HepG2 (cell line): ENCODE data around the gene LSM8. TPM values are rescaled to one million over a fixed set of nuclear protein-coding genes. Genes with fewer than 3 reads are reported as not detected.

Source experiments
- ATAC-seq: fragments of 200-7000 bp; cut with Tn5 transposase; 3 replicates; pipeline ENCODE4 v1.9.1; 2020; ENCODE audit warnings: mild to moderate bottlenecking, moderate library complexity
- BruUV-seq: library from RNA; stranded (reverse); fragments of 400-500 nt; replicated peaks from 2 replicates; lab custom pipeline; 2021; lab: Mats Ljungman, UMichigan
- CTCF ChIA-PET: fragments of 300-600 bp; formaldehyde crosslinking; extraction: SDS; loops from one replicate; lab custom pipeline; 2021; ENCODE audit warnings: low total read pairs, inconsistent platforms, low intra/inter-chr PET ratio; lab: Yijun Ruan, JAX
- POLR2A ChIA-PET: fragments of 350-600 bp; sonication (Branson Sonifier 250); formaldehyde crosslinking; loops from one replicate; lab custom pipeline; 2020; ENCODE audit warnings: antibody characterized with exemption, inconsistent platforms; lab: Yijun Ruan, JAX
- DNase-seq: peaks from one replicate; pipeline ENCODE4 v3.0.0-alpha.2; 2015; ENCODE audit warnings: low spot score
- FAIRE-seq: peaks from 3 replicates; lab custom pipeline; 2011; peaks lifted over from hg19 to GRCh38; lab: Jason Lieb, UNC
- H2AFZ ChIP-seq: one replicate; pipeline ENCODE4 v1.6.1; 2011; ENCODE audit warnings: low read length, inconsistent platforms
- H3K27ac ChIP-seq: fragments of 300-600 bp; 3 replicates; pipeline ENCODE4 v1.8.0; 2011; ENCODE audit warnings: mixed run types, mild to moderate bottlenecking, mixed read lengths, low read length, inconsistent platforms; ENCODE audit not compliant: insufficient read depth; ENCODE audit errors: extremely low read length
- H3K27me3 ChIP-seq, 2 experiments: fragments of 200-600 bp in 1 of 2; 2 replicates in 1 of 2; 3 replicates in 1 of 2; pipeline versions ENCODE4 v1.6.0 to v1.8.0; 2011; ENCODE audit warnings: low read length in 2 of 2, mild to moderate bottlenecking in 2 of 2, moderate library complexity in 2 of 2, inconsistent platforms in 1 of 2; ENCODE audit not compliant: insufficient read depth in 2 of 2, control insufficient read depth in 1 of 2
- H3K36me3 ChIP-seq, 2 experiments: fragments of 200-600 bp in 1 of 2; replicated peaks in 1 of 2; 2 replicates in 1 of 2; 3 replicates in 1 of 2; pipeline versions ENCODE4 v1.5.1 to v1.8.0; 2011; ENCODE audit warnings: low read length in 2 of 2, inconsistent platforms in 1 of 2; ENCODE audit not compliant: insufficient read depth in 2 of 2, control insufficient read depth in 1 of 2
- H3K4me1 ChIP-seq: 2 replicates; pipeline ENCODE4 v1.5.1; 2012; ENCODE audit warnings: low read length, inconsistent platforms; ENCODE audit not compliant: insufficient read depth
- H3K4me2 ChIP-seq: 2 replicates; pipeline ENCODE4 v1.6.0; 2011; ENCODE audit warnings: low read depth, low read length, inconsistent platforms
- H3K4me3 ChIP-seq, 3 experiments: fragments of 200-600 bp in 1 of 3; sonication (generic), shearing (Covaris generic) in 1 of 3; replicated peaks in 1 of 3; 2 replicates each; pipeline ENCODE4 v1.5.1; 2011 to 2016; ENCODE audit warnings: low read length in 3 of 3, inconsistent platforms in 2 of 3, low read depth in 2 of 3, mild to moderate bottlenecking in 2 of 3, control low read depth in 1 of 3, mixed read lengths in 1 of 3; ENCODE audit not compliant: insufficient read depth in 1 of 3
- H3K79me2 ChIP-seq: one replicate; pipeline ENCODE4 v1.6.1; 2011; ENCODE audit warnings: low read length, inconsistent platforms; ENCODE audit not compliant: insufficient read depth
- H3K9ac ChIP-seq: 2 replicates; pipeline ENCODE4 v1.6.0; 2011; ENCODE audit warnings: mild to moderate bottlenecking, low read depth, low read length, inconsistent platforms; ENCODE audit not compliant: insufficient read depth
- H3K9me3 ChIP-seq: 2 replicates; pipeline ENCODE4 v1.5.1; 2012; ENCODE audit warnings: mild to moderate bottlenecking, low read length
- H4K20me1 ChIP-seq: 2 replicates; pipeline ENCODE4 v1.6.0; 2011; ENCODE audit warnings: inconsistent platforms, mild to moderate bottlenecking, low read length, moderate library complexity; ENCODE audit not compliant: insufficient read depth
- CCDC6 ChIP-seq: sonication (generic); formaldehyde crosslinking; IDR thresholded peaks from 2 replicates; pipeline ENCODE4 v1.8.1; 2022; ENCODE audit warnings: mild to moderate bottlenecking, missing genetic modification reagents, moderate library complexity
- MEIS1 ChIP-seq: sonication (generic); formaldehyde crosslinking; IDR thresholded peaks from 2 replicates; pipeline ENCODE4 v1.9.0; 2021; ENCODE audit warnings: mild to moderate bottlenecking, missing genetic modification reagents, moderate library complexity, borderline replicate concordance
- NR1H2 ChIP-seq: sonication (generic); formaldehyde crosslinking; IDR thresholded peaks from 2 replicates; pipeline ENCODE4 v1.8.1; 2022; ENCODE audit warnings: low read depth, missing genetic modification reagents, borderline replicate concordance
- SP4 ChIP-seq: sonication (generic); formaldehyde crosslinking; IDR thresholded peaks from 2 replicates; pipeline ENCODE4 v1.8.1; 2023; ENCODE audit warnings: mild to moderate bottlenecking, missing genetic modification reagents
- ZNF138 ChIP-seq: sonication (generic); formaldehyde crosslinking; IDR thresholded peaks from 2 replicates; pipeline ENCODE4 v1.5.0; 2020; ENCODE audit warnings: mild to moderate bottlenecking, low read depth, missing genetic modification reagents
- ZNF484 ChIP-seq: sonication (generic); formaldehyde crosslinking; IDR thresholded peaks from 2 replicates; pipeline ENCODE4 v1.5.1; 2020; ENCODE audit warnings: mild to moderate bottlenecking, low read depth, missing genetic modification reagents, borderline replicate concordance
- ZNF550 ChIP-seq: sonication (generic); formaldehyde crosslinking; IDR thresholded peaks from 2 replicates; pipeline ENCODE4 v1.4.0; 2020; ENCODE audit warnings: mild to moderate bottlenecking, missing genetic modification reagents, borderline replicate concordance
- ZNF574 ChIP-seq: sonication (generic); formaldehyde crosslinking; IDR thresholded peaks from 2 replicates; pipeline ENCODE4 v1.4.0; 2020; ENCODE audit warnings: missing genetic modification reagents
- WGBS: methylation state at CpG from one replicate; pipeline ENCODE4 v1.1.6; 2017; ENCODE audit warnings: low lambda C conversion rate; 5-methylcytosine and 5-hydroxymethylcytosine counted together
- in situ Hi-C: cut with HindIII; loops from 2 replicates; pipeline ENCODE4 v1.10.0; 2017; ENCODE audit warnings: low pct_unique_long_range_greater_than_20kb; ENCODE audit not compliant: extremely low pct_ligation_motif_present
- intact Hi-C: fragments of 100-400 bp; cut with micrococcal nuclease; formaldehyde crosslinking; loops from one replicate; pipeline ENCODE4 v1.10.0; 2022; ENCODE audit not compliant: unreplicated experiment
- polyA plus RNA-seq, 8 experiments: library from polyadenylated mRNA; depleted of rRNA in 3 of 8; stranded (reverse) in 7 of 8; unstranded in 1 of 8; fragments of >200 nt; fragmentation: Illumina TruSeq in 4 of 8; extraction: Trizol in 4 of 8; gene quantifications; 2 replicates each; pipeline versions ENCODE4 v1.2.1 to v1.2.3, GENCODE V29; 2011 to 2016; ENCODE audit warnings: low read depth in 4 of 8, missing spikeins in 1 of 8, mixed read lengths in 1 of 8; ENCODE audit not compliant: insufficient read depth in 1 of 8
- total RNA-seq, 5 experiments: library from RNA; depleted of rRNA; stranded (reverse); fragments of >200 nt; fragmentation: Illumina TruSeq; extraction: Trizol; gene quantifications; 2 replicates each; pipeline ENCODE4 v1.2.3, GENCODE V29; 2016; ENCODE audit warnings: low read depth in 1 of 5
- TF ChIP-seq, protein P1 (sequence below): sonication (generic); formaldehyde crosslinking; IDR thresholded peaks from 2 replicates; pipeline ENCODE4 v1.4.0; 2020; ENCODE audit warnings: missing genetic modification reagents

LSM8 gene
- total and polyA plus RNA-seq, 2 of the 13 experiments (the other 11 are each of a cell fraction or from before 2014, with no cell fraction given), result 44.3 to 67.3 TPM

- BruUV-seq, result no TSS peak
- FAIRE-seq (no peak), ATAC-seq (no peak), DNase-seq (no peak)
- Histone ChIP-seq H2AFZ (no peak overlapping the region), H3K27ac (no peak overlapping the region), H3K9me3 (no peaks in the 10 kb centered on the region), H4K20me1 (no peaks in the 10 kb centered on the region), H3K4me1 (no peaks in the 10 kb centered on the region), H3K36me3 (no peaks in the 10 kb centered on the region), H3K4me2 (no peak overlapping the region), H3K79me2 (no peaks in the 10 kb centered on the region), H3K9ac (no peak overlapping the region), H3K4me3 (no peak overlapping the region), H3K27me3 (no peaks in the 10 kb centered on the region)
- WGBS, result 0% methylated on average over 1 of the region's 1 CpG
- POLR2A ChIA-PET, result no interaction called here
- in situ Hi-C loops (no loop called here), intact Hi-C loops (no loop called here)
- CTCF ChIA-PET, result no interaction called here
- TF ChIP-seq SP4 (CRISPR knock-in tag) (no peak), ZNF138 (CRISPR knock-in tag) (no peak), ZNF574 (CRISPR knock-in tag) (no peak), MEIS1 (CRISPR knock-in tag) (no peak), ZNF550 (CRISPR knock-in tag) (no peak), NR1H2 (CRISPR knock-in tag) (no peak), ZNF484 (no peak), CCDC6 (CRISPR knock-in tag) (no peak)
- TF ChIP-seq, protein P1, sequence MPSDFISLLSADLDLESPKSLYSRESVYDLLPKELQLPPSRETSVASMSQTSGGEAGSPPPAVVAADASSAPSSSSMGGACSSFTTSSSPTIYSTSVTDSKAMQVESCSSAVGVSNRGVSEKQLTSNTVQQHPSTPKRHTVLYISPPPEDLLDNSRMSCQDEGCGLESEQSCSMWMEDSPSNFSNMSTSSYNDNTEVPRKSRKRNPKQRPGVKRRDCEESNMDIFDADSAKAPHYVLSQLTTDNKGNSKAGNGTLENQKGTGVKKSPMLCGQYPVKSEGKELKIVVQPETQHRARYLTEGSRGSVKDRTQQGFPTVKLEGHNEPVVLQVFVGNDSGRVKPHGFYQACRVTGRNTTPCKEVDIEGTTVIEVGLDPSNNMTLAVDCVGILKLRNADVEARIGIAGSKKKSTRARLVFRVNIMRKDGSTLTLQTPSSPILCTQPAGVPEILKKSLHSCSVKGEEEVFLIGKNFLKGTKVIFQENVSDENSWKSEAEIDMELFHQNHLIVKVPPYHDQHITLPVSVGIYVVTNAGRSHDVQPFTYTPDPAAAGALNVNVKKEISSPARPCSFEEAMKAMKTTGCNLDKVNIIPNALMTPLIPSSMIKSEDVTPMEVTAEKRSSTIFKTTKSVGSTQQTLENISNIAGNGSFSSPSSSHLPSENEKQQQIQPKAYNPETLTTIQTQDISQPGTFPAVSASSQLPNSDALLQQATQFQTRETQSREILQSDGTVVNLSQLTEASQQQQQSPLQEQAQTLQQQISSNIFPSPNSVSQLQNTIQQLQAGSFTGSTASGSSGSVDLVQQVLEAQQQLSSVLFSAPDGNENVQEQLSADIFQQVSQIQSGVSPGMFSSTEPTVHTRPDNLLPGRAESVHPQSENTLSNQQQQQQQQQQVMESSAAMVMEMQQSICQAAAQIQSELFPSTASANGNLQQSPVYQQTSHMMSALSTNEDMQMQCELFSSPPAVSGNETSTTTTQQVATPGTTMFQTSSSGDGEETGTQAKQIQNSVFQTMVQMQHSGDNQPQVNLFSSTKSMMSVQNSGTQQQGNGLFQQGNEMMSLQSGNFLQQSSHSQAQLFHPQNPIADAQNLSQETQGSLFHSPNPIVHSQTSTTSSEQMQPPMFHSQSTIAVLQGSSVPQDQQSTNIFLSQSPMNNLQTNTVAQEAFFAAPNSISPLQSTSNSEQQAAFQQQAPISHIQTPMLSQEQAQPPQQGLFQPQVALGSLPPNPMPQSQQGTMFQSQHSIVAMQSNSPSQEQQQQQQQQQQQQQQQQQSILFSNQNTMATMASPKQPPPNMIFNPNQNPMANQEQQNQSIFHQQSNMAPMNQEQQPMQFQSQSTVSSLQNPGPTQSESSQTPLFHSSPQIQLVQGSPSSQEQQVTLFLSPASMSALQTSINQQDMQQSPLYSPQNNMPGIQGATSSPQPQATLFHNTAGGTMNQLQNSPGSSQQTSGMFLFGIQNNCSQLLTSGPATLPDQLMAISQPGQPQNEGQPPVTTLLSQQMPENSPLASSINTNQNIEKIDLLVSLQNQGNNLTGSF (CRISPR knock-in tag), result no peak
Measured at GRCh38 chr7:118142012-118142411, 42.0 kb upstream of the LSM8 start.
